ENCODE data around the gene S100A10.

Gene S100A10

DNA sequence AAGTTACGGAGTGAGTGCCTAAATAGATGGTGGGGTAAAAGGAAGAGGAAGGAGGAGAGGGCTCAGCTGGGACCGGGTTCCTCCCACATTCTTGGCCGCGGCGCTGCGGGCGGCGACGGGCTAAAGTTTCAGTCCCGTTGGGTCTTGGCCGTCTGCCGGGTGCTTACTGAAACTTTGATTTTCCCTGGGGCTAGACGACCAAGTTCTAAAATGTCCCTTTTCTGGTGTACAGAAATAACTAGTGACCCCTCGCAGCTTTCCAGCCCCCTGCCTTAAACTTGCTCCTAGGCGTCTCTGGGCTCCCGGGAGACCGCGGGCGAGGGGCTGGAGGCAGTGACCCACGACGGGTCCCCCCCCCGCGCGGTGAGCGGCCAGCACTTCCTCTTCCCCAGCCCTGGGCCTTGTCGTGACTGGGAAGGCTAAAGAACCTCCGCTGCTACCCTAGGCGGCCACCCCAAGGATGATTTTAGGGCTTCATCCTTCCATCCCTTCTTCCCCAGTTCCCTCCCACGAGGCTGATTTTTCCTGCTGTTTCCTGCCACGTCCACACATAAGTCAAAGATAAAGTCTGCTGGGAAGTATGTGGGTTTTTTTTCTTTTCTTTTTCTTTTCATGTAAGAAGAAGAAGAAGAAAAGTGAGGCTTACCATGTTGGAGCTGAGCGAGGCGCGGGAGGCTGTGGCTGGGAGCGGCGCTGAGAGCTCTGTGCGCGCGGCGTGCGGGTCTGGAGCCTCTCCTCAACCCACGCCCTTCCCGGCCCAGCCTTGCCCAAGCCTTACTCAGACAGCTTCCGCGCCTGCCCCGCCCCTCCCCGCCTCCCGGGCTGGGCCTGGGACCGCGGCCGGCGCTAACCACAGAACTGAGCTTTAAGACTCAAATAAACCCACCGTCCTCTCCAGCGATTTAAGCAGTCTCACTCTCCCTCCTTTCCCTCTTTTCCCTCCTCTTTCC lies 42.9 kb upstream of the S100A10 start, which contains the start of gene S100A11:
S100A11 (minus strand) TSS at position 738 of the 950 bp plus-strand sequence; CDS start at position 649, 89 bp downstream.
- peaks cover 31% of the 10 kb centered on the region for H3K9me3 ChIP-seq (ENCODE audit: severe bottlenecking)
- no peak within 1 kb of the TSS for H3K4me3 ChIP-seq (ENCODE audit: low read depth, low read length)
- DNase-seq = peak; percentile 33
- no peak within 1 kb of the TSS for H3K27ac ChIP-seq
- TF ChIP-seq, protein P1, sequence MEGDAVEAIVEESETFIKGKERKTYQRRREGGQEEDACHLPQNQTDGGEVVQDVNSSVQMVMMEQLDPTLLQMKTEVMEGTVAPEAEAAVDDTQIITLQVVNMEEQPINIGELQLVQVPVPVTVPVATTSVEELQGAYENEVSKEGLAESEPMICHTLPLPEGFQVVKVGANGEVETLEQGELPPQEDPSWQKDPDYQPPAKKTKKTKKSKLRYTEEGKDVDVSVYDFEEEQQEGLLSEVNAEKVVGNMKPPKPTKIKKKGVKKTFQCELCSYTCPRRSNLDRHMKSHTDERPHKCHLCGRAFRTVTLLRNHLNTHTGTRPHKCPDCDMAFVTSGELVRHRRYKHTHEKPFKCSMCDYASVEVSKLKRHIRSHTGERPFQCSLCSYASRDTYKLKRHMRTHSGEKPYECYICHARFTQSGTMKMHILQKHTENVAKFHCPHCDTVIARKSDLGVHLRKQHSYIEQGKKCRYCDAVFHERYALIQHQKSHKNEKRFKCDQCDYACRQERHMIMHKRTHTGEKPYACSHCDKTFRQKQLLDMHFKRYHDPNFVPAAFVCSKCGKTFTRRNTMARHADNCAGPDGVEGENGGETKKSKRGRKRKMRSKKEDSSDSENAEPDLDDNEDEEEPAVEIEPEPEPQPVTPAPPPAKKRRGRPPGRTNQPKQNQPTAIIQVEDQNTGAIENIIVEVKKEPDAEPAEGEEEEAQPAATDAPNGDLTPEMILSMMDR (IDR thresholded peaks at IDR 0.05; ENCODE audit: low read depth, low read length) = no peak
- H3K36me3 ChIP-seq = no peaks in the 10 kb centered on the region
- H3K27me3 ChIP-seq (ENCODE audit: insufficient read depth, low read depth, severe bottlenecking) = peaks cover 100% of the 10 kb centered on the region

DNA sequence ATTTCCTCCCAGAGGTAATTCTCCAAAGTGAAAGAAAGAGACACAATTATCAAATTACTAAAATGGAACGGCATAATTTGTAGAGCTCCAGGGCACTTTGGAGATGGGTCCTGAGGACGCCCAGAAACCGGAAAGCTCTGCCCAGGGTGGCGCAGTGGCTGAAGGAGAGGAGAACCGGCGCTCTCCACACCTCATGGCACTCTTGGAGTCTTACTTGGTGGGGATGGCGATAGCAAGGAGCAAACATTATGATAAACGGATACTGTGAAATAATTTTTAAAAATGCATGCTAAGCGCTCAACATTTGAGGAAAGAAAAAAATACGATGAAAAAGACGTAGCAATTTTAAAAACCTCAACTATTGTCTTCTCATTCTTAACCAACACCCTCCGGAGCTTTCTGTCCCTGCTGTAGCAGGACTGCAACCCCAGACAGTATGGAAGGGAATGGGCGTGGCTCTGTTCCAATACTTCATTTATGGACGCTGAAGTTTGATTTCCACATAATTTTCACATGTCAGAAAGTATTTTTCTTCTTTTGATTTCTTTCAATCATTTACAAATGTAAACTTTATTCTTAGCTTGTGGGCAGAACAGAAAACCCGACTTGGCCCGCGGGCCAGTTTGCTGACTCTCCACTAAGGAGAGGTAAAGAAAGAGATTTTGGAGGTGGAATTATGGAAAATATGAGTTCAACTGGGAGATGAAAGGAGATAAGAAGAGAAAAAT lies 42.0 kb upstream of the S100A10 start:
- Histone ChIP-seq H3K27me3 (ENCODE audit: insufficient read depth, low read depth, severe bottlenecking) (peaks cover 100% of the 10 kb centered on the region), H3K27ac (no peak overlapping the region), H3K4me3 (ENCODE audit: low read depth, low read length) (no peak overlapping the region), H3K36me3 (no peaks in the 10 kb centered on the region), H3K9me3 (ENCODE audit: severe bottlenecking) (peaks cover 35% of the 10 kb centered on the region)
- TF ChIP-seq, protein P1 (IDR thresholded peaks at IDR 0.05; ENCODE audit: low read depth, low read length) = no peak
- no peak for DNase-seq

DNA sequence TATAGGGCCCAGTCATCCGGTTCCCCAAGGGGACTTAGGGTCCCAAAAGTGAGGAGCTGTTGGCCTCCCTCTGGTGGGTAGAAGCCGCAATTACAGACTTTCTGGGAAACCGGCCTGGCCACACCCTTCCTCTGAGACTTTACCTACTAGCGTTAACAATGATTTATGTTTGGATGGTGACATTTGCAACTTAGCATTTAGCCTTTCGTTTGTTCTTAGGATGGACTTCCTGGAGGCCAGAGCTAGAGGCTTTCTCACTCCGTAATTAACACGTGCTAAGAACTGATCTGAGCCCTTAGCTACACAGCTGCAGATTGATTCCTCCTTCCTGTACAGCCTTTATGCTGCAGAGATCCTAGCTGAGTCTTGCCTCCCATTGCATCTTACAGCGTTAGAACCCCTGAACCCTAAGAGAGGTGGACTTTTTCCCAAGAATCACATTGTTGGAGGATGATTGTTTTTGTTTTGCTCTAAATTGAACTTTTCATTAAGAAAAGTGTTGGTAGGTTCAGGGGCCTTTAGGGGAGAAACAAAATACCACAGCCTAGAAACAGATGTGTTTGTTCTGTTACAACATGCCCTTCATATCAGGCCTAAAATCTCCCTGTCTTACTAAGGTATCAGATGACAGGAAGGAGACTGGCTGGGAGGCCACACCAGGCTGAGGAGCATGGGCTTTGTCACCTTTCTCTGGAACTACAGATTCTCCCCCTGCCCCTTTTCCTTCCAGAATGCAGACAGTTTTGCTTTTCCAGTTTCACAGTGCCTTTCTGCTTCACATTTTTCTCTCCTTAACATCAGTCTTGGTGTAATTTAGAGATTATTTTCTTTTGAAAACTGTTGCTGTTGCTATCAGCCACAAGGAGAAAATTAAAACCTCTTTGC lies 41.2 kb upstream of the S100A10 start:
- peaks cover 37% of the 10 kb centered on the region for H3K9me3 ChIP-seq (ENCODE audit: severe bottlenecking)
- H3K36me3 ChIP-seq = no peaks in the 10 kb centered on the region
- peak; percentile 56 for DNase-seq
- H3K27ac ChIP-seq = no peak overlapping the region
- H3K27me3 ChIP-seq (ENCODE audit: insufficient read depth, low read depth, severe bottlenecking) = peaks cover 100% of the 10 kb centered on the region
- H3K4me3 ChIP-seq (ENCODE audit: low read depth, low read length) = no peak overlapping the region
- TF ChIP-seq, protein P1 (IDR thresholded peaks at IDR 0.05; ENCODE audit: low read depth, low read length) = peak; percentile 76

DNA sequence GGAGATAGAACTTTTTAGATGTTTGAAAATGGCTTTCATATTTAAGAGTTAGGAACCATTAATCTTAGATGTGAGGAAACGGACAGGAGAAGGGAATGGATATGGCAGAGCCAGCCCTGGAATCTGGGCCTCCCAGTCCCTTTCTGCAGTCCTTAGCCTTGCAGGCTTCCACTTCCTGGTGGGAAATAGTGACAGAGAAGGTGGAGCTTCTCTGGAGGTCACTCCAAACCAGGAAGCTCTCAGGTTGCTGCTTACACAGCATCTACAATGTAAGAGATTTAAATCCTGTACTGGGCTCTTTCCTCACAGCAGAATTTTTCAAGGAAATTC lies 40.6 kb upstream of the S100A10 start:
- TF ChIP-seq, protein P1 (IDR thresholded peaks at IDR 0.05; ENCODE audit: low read depth, low read length) = no peak
- Histone ChIP-seq H3K4me3 (ENCODE audit: low read depth, low read length) (no peak overlapping the region), H3K9me3 (ENCODE audit: severe bottlenecking) (peaks cover 37% of the 10 kb centered on the region), H3K27me3 (ENCODE audit: insufficient read depth, low read depth, severe bottlenecking) (peaks cover 100% of the 10 kb centered on the region), H3K27ac (no peak overlapping the region), H3K36me3 (no peaks in the 10 kb centered on the region)
- DNase-seq = no peak

DNA sequence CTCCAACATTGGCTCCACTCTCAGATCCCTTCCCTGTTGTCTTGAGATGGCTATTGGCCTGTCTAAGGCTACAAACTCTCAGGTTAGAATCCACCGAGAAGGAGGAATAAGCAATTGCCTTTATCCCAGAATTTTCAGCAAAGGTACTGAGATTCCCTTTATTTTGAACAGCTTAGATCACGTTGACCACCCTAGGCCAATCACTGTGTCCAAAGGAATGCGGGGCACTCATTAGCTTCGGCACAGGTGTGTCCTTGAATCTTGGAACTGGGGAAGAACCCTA lies 36.2 kb upstream of the S100A10 start:
- no peak overlapping the region for H3K4me3 ChIP-seq (ENCODE audit: low read depth, low read length)
- no peaks in the 10 kb centered on the region for H3K36me3 ChIP-seq
- peaks cover 14% of the 10 kb centered on the region for H3K9me3 ChIP-seq (ENCODE audit: severe bottlenecking)
- no peak for DNase-seq
- TF ChIP-seq, protein P1 (IDR thresholded peaks at IDR 0.05; ENCODE audit: low read depth, low read length) = no peak
- H3K27ac ChIP-seq = no peak overlapping the region
- H3K27me3 ChIP-seq (ENCODE audit: insufficient read depth, low read depth, severe bottlenecking) = peaks cover 100% of the 10 kb centered on the region
